NCI-H526 (cell line): ENCODE data around the gene NLK.
"Not testable (repeated sequence)": the region's sequence is repeated elsewhere in the genome, so short reads cannot be mapped to it uniquely, and the experiment has no call there.

ENCODE experiments used
- DNase-seq, 2 experiments: peaks; one replicate each; lab custom pipeline; 2025; lab: John Stamatoyannopoulos, UW

NLK gene

GRCh38 chr17:28042657-28042720 lies at the start of gene NLK:
Gene NLK, plus strand, starts transcription at chr17:28042677. Its CDS starts 197 bp downstream, at chr17:28042874.
- DNase-seq: no peak

- no peak for DNase-seq
These were observed 49.2 kb upstream of the NLK start for GRCh38 chr17:27993161-27993695.

GRCh38 chr17:27993723-27994310 lies 48.7 kb upstream of the NLK start:
- no peak for DNase-seq

- DNase-seq: peak; percentile 94 to 96
These were observed 47.9 kb upstream of the NLK start for GRCh38 chr17:27994586-27994985.

- peak in 1 of 2 experiments; percentile 47 for DNase-seq
These were observed 46.9 kb upstream of the NLK start for GRCh38 chr17:27995554-27995953.

GRCh38 chr17:27996202-27997043 lies 46.1 kb upstream of the NLK start:
- peak in 1 of 2 experiments; percentile 48 for DNase-seq

- DNase-seq: no peak
These were observed 45.5 kb upstream of the NLK start for GRCh38 chr17:27997044-27997401.

- no peak for DNase-seq
These were observed 45.0 kb upstream of the NLK start for GRCh38 chr17:27997522-27997921.

- DNase-seq: no peak
These were observed 41.3 kb upstream of the NLK start for GRCh38 chr17:28001149-28001548.

GRCh38 chr17:28004344-28004743 lies 38.1 kb upstream of the NLK start:
- DNase-seq: no peak

- not testable (repeated sequence) for DNase-seq
These were observed 34.6 kb upstream of the NLK start for GRCh38 chr17:28007925-28008324.

- DNase-seq: peak in 1 of 2 experiments; percentile 23
These were observed 34.0 kb upstream of the NLK start for GRCh38 chr17:28008513-28008912.

- no peak for DNase-seq
These were observed 32.1 kb upstream of the NLK start for GRCh38 chr17:28010406-28010805.

- no peak for DNase-seq
These were observed 23.9 kb upstream of the NLK start for GRCh38 chr17:28018439-28019070.

GRCh38 chr17:28020515-28020914 lies 22.0 kb upstream of the NLK start:
- DNase-seq: no peak

GRCh38 chr17:28029044-28029443 lies 13.4 kb upstream of the NLK start:
- DNase-seq: no peak

GRCh38 chr17:28030386-28030785 lies 12.1 kb upstream of the NLK start:
- peak in 1 of 2 experiments; percentile 35 for DNase-seq

GRCh38 chr17:28031174-28031573 lies 11.3 kb upstream of the NLK start:
- no peak for DNase-seq

- DNase-seq: no peak
These were observed 8.3 kb upstream of the NLK start for GRCh38 chr17:28033972-28034714.

GRCh38 chr17:28035452-28035851 lies 7.0 kb upstream of the NLK start:
- not testable (repeated sequence) for DNase-seq

- not testable (repeated sequence) for DNase-seq
These were observed 6.6 kb upstream of the NLK start for GRCh38 chr17:28035884-28036283.

GRCh38 chr17:28038802-28039201 lies 3.7 kb upstream of the NLK start:
- no peak for DNase-seq

GRCh38 chr17:28039251-28039650 lies 3.2 kb upstream of the NLK start:
- no peak for DNase-seq
